ENCODE data around the gene PUM1. TPM values are rescaled to one million over a fixed set of nuclear protein-coding genes. Genes with fewer than 3 reads are reported as not detected.

PUM1 gene
- total and polyA plus RNA-seq, 10 of the 15 experiments (the other 5 are each of a cell fraction or from before 2014, with no cell fraction given): 21.4 to 75.3 (median 42.4) TPM

DNA sequence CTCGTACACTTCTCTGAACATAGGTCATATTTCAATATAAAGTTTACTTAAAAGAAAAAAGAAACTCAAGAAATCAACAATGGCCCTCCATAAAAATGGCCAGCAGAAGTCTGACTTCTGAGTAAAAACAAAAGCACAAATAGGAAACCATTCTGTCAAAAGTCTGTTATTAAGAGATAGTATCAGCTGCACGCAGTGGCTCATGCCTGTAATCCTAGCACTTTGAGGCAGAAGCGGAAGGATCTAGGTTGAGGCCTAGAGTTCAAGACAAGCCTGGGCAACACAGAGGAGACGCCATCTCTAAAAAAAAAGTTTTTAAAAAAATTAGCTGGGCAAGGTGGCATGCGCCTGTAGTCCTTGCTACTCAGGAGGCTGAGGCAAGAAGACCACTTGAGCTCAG lies 67.3 kb downstream of the PUM1 start:
- BruUV-seq (replicated peaks): no TSS peak
- H3K9me3 ChIP-seq (replicated peaks; ENCODE audit: control insufficient read depth, insufficient read depth, low read length): no peaks in the 10 kb centered on the region
- in situ Hi-C loops (cut with MboI): no loop called here
- ChIA-PET SMC1A (ENCODE audit: uncharacterized antibody, unreplicated experiment) (interaction anchor here (1.2 to 1.9 kb wide), 2 partner anchors 12 to 15 kb away, joined by 3 to 5 read pairs; no protein-coding TSS in a partner anchor), RAD21 (ENCODE audit: unreplicated experiment) (no interaction called here), POLR2A (interaction anchor here (0.9 to 1.5 kb wide), 2 partner anchors 8 to 56 kb away, joined by 3 to 7 read pairs; no protein-coding TSS in a partner anchor), CTCF (interaction anchor here (0.8 kb wide), 1 partner anchor 164 kb away, joined by 5 read pairs; no protein-coding TSS in a partner anchor)
- TF ChIP-seq SUZ12 (IDR thresholded peaks at IDR 0.05; ENCODE audit: unreplicated experiment): no peak
- no peak for TF ChIP-seq BCLAF1 (IDR thresholded peaks at IDR 0.05)
- TF ChIP-seq POU2F2 (IDR thresholded peaks at IDR 0.05; ENCODE audit: borderline replicate concordance, low read depth, low read length): no peak
- TF ChIP-seq PRDM15 (CRISPR knock-in tag; IDR thresholded peaks at IDR 0.05): no peak
- no peak for TF ChIP-seq POLR2AphosphoS2 (IDR thresholded peaks at IDR 0.05; ENCODE audit: low read depth, low read length)
- TF ChIP-seq HDGF (IDR thresholded peaks at IDR 0.05): no peak
- no peak for TF ChIP-seq NRF1 (conservative IDR thresholded peaks at IDR 0.05; ENCODE audit: low read depth, low read length)
- TF ChIP-seq ATF7 (IDR thresholded peaks at IDR 0.05; ENCODE audit: low read depth): no peak
- no peak for TF ChIP-seq MYB (IDR thresholded peaks at IDR 0.05; ENCODE audit: borderline replicate concordance, low read depth, low read length)
- no peak for TF ChIP-seq FOXM1 (IDR thresholded peaks at IDR 0.05; ENCODE audit: low read depth, low read length)
- no peak for TF ChIP-seq TBL1XR1 (IDR thresholded peaks at IDR 0.05; ENCODE audit: low read depth, low read length)
- no peak for TF ChIP-seq CBX3 (IDR thresholded peaks at IDR 0.05; ENCODE audit: borderline replicate concordance, low read depth)
- no peak for TF ChIP-seq NBN (IDR thresholded peaks at IDR 0.05)
- TF ChIP-seq ZNF274 (IDR thresholded peaks at IDR 0.05; ENCODE audit: insufficient read depth, insufficient read length): no peak
- no peak for TF ChIP-seq POLR2AphosphoS5 (IDR thresholded peaks at IDR 0.05; ENCODE audit: low read length)
- TF ChIP-seq TCF3 (IDR thresholded peaks at IDR 0.05; ENCODE audit: borderline replicate concordance, insufficient read depth, low read depth, low read length): no peak
- TF ChIP-seq, protein P1, sequence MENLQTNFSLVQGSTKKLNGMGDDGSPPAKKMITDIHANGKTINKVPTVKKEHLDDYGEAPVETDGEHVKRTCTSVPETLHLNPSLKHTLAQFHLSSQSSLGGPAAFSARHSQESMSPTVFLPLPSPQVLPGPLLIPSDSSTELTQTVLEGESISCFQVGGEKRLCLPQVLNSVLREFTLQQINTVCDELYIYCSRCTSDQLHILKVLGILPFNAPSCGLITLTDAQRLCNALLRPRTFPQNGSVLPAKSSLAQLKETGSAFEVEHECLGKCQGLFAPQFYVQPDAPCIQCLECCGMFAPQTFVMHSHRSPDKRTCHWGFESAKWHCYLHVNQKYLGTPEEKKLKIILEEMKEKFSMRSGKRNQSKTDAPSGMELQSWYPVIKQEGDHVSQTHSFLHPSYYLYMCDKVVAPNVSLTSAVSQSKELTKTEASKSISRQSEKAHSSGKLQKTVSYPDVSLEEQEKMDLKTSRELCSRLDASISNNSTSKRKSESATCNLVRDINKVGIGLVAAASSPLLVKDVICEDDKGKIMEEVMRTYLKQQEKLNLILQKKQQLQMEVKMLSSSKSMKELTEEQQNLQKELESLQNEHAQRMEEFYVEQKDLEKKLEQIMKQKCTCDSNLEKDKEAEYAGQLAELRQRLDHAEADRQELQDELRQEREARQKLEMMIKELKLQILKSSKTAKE (IDR thresholded peaks at IDR 0.05; ENCODE audit: low read depth, poor library complexity, severe bottlenecking): no peak
- peaks cover 17% of the 10 kb centered on the region for H3K4me1 ChIP-seq (ENCODE audit: control insufficient read depth, insufficient read depth, low read length)
- no peak overlapping the region for H3K9ac ChIP-seq (ENCODE audit: control insufficient read depth, insufficient read depth, low read length)
- H3K27me3 ChIP-seq (replicated peaks in 1 of 2; ENCODE audit: control insufficient read depth in 2 of 2, insufficient read depth in 2 of 2, low read length in 1 of 2): no peaks in the 10 kb centered on the region
- ATAC-seq (no peak), FAIRE-seq (no peak), DNase-seq (ENCODE audit: low read depth, low spot score) (no peak)
- no peak overlapping the region for H3K27ac ChIP-seq (ENCODE audit: control insufficient read depth, insufficient read depth)
- no peak overlapping the region for H2AFZ ChIP-seq (ENCODE audit: control insufficient read depth, low read depth, low read length)
- no peak overlapping the region for H3K4me3 ChIP-seq
- H3K79me2 ChIP-seq (ENCODE audit: control insufficient read depth, insufficient read depth, low read length): peaks cover 37% of the 10 kb centered on the region
- H4K20me1 ChIP-seq (ENCODE audit: control insufficient read depth, insufficient read depth): peaks cover 2% of the 10 kb centered on the region; the same call in 1 of the 2 replicates
- intact Hi-C loops (cut with micrococcal nuclease; ENCODE audit: unreplicated experiment): no loop called here
- peaks cover 2 to 25% of the 10 kb centered on the region in 2 experiments; a peak in 3 of 4 replicates for H3K36me3 ChIP-seq (ENCODE audit: control insufficient read depth in 2 of 2, insufficient read depth in 2 of 2, low read length in 1 of 2)
- no peak overlapping the region for H3K4me2 ChIP-seq (ENCODE audit: control insufficient read depth, insufficient read depth)
- 98% methylated on average over 5 of the region's 5 CpGs for WGBS (ENCODE audit: insufficient coverage, insufficient replicate concordance, low lambda C conversion rate, missing lambda C conversion rate)

All from GM12878 (cell line).